HepG2 (cell line): ENCODE data around the gene TOP2A. TPM values are rescaled to one million over a fixed set of nuclear protein-coding genes. Genes with fewer than 3 reads are reported as not detected.

Experiments used
- ARID2 ChIP-seq: sonication (generic); formaldehyde crosslinking; IDR thresholded peaks from 2 replicates; pipeline ENCODE4 v1.8.1; 2022; ENCODE audit warnings: mild to moderate bottlenecking, missing genetic modification reagents, borderline replicate concordance
- CBX2 ChIP-seq, 2 experiments: fragments of 200-600 bp in 1 of 2; sonication (generic); formaldehyde crosslinking in 1 of 2; IDR thresholded peaks; 2 replicates each; pipeline versions ENCODE4 v1.7.0 to v1.8.1; 2018 to 2022; ENCODE audit warnings: low read depth in 2 of 2, low read length in 1 of 2, mild to moderate bottlenecking in 1 of 2, missing genetic modification reagents in 1 of 2
- CHD2 ChIP-seq: IDR thresholded peaks from 2 replicates; pipeline ENCODE4 v1.6.1; 2011; ENCODE audit warnings: low read depth, low read length, improper control_type of control experiment
- HOXA7 ChIP-seq: sonication (generic); formaldehyde crosslinking; IDR thresholded peaks from 2 replicates; pipeline ENCODE4 v1.8.1; 2022; ENCODE audit warnings: mild to moderate bottlenecking, missing genetic modification reagents, moderate library complexity
- KMT2A ChIP-seq: sonication (generic); formaldehyde crosslinking; IDR thresholded peaks from 2 replicates; pipeline ENCODE4 v1.4.0; 2020; ENCODE audit warnings: missing genetic modification reagents
- LCORL ChIP-seq, 2 experiments: fragments of 450-650 bp in 1 of 2; sonication (generic) in 1 of 2; formaldehyde crosslinking in 1 of 2; IDR thresholded peaks; 2 replicates each; pipeline versions ENCODE4 v1.5.0 to v1.6.1; 2017 to 2020; ENCODE audit warnings: antibody characterized with exemption in 1 of 2, missing genetic modification reagents in 1 of 2
- MEIS1 ChIP-seq: sonication (generic); formaldehyde crosslinking; IDR thresholded peaks from 2 replicates; pipeline ENCODE4 v1.9.0; 2021; ENCODE audit warnings: mild to moderate bottlenecking, missing genetic modification reagents, moderate library complexity, borderline replicate concordance
- NCOA2 ChIP-seq: sonication (generic); formaldehyde crosslinking; IDR thresholded peaks from 2 replicates; pipeline ENCODE4 v1.8.0; 2022; ENCODE audit warnings: inconsistent platforms
- NFE2 ChIP-seq: sonication (generic); formaldehyde crosslinking; IDR thresholded peaks from 2 replicates; pipeline ENCODE4 v1.4.0; 2020; ENCODE audit warnings: missing genetic modification reagents
- PPARG ChIP-seq: conservative IDR thresholded peaks from 2 replicates; pipeline ENCODE4 v1.6.1; 2016; ENCODE audit warnings: missing biosample characterization, missing genetic modification reagents
- SOX5 ChIP-seq: IDR thresholded peaks from 2 replicates; pipeline ENCODE4 v1.6.1; 2016; ENCODE audit warnings: borderline replicate concordance
- STAT5B ChIP-seq: sonication (generic); formaldehyde crosslinking; IDR thresholded peaks from 2 replicates; pipeline ENCODE4 v1.4.0; 2020; ENCODE audit warnings: missing genetic modification reagents
- TAF1 ChIP-seq: sonication (generic); formaldehyde crosslinking; IDR thresholded peaks from 2 replicates; pipeline ENCODE4 v1.4.0; 2020; ENCODE audit warnings: missing genetic modification reagents
- TRIM24 ChIP-seq: sonication (generic); formaldehyde crosslinking; IDR thresholded peaks from 2 replicates; pipeline ENCODE4 v1.8.0; 2022; ENCODE audit warnings: mild to moderate bottlenecking, missing genetic modification reagents
- ZFP36L1 ChIP-seq: sonication (generic); formaldehyde crosslinking; IDR thresholded peaks from 2 replicates; pipeline ENCODE4 v1.8.0; 2022; ENCODE audit warnings: mild to moderate bottlenecking, missing genetic modification reagents, moderate library complexity
- ZFP36L2 ChIP-seq: sonication (generic); formaldehyde crosslinking; IDR thresholded peaks from 2 replicates; pipeline ENCODE4 v1.4.0; 2020; ENCODE audit warnings: missing genetic modification reagents
- ZNF207 ChIP-seq: fragments of 450-650 bp; IDR thresholded peaks from 2 replicates; pipeline ENCODE4 v1.6.1; 2016; ENCODE audit warnings: antibody characterized with exemption, borderline replicate concordance
- ZNF232 ChIP-seq: sonication (generic); formaldehyde crosslinking; IDR thresholded peaks from 2 replicates; pipeline ENCODE4 v1.4.0; 2020; ENCODE audit warnings: missing genetic modification reagents, borderline replicate concordance
- ZNF253 ChIP-seq: sonication (generic); formaldehyde crosslinking; IDR thresholded peaks from 2 replicates; pipeline ENCODE4 v1.8.0; 2022; ENCODE audit warnings: mild to moderate bottlenecking, missing genetic modification reagents, borderline replicate concordance
- ZNF501 ChIP-seq: sonication (generic); formaldehyde crosslinking; IDR thresholded peaks from 2 replicates; pipeline ENCODE4 v1.5.1; 2020; ENCODE audit warnings: mild to moderate bottlenecking, moderate library complexity, missing genetic modification reagents
- ZNF672 ChIP-seq: sonication (generic); formaldehyde crosslinking; IDR thresholded peaks from 2 replicates; pipeline ENCODE4 v1.8.1; 2022; ENCODE audit warnings: missing genetic modification reagents
- ZNF883 ChIP-seq: sonication (generic); formaldehyde crosslinking; IDR thresholded peaks from 2 replicates; pipeline ENCODE4 v1.5.1; 2020; ENCODE audit warnings: mild to moderate bottlenecking, missing genetic modification reagents; ENCODE audit errors: not compliant biosample characterization
- polyA plus RNA-seq, 8 experiments: library from polyadenylated mRNA; depleted of rRNA in 3 of 8; stranded (reverse) in 7 of 8; unstranded in 1 of 8; fragments of >200 nt; fragmentation: Illumina TruSeq in 4 of 8; extraction: Trizol in 4 of 8; gene quantifications; 2 replicates each; pipeline versions ENCODE4 v1.2.1 to v1.2.3, GENCODE V29; 2011 to 2016; ENCODE audit warnings: low read depth in 4 of 8, missing spikeins in 1 of 8, mixed read lengths in 1 of 8; ENCODE audit not compliant: insufficient read depth in 1 of 8
- total RNA-seq, 5 experiments: library from RNA; depleted of rRNA; stranded (reverse); fragments of >200 nt; fragmentation: Illumina TruSeq; extraction: Trizol; gene quantifications; 2 replicates each; pipeline ENCODE4 v1.2.3, GENCODE V29; 2016; ENCODE audit warnings: low read depth in 1 of 5
- TF ChIP-seq, protein P1 (sequence below): sonication (generic); formaldehyde crosslinking; IDR thresholded peaks from 2 replicates; pipeline ENCODE4 v1.5.0; 2020; ENCODE audit warnings: mild to moderate bottlenecking, missing genetic modification reagents
- TF ChIP-seq, protein P2 (sequence below): sonication (generic); formaldehyde crosslinking; conservative IDR thresholded peaks from 2 replicates; pipeline ENCODE4 v1.4.0; 2020; ENCODE audit warnings: missing genetic modification reagents
- TF ChIP-seq, protein P3 (sequence below): sonication (generic); formaldehyde crosslinking; IDR thresholded peaks from 2 replicates; pipeline ENCODE4 v1.4.0; 2020; ENCODE audit warnings: mild to moderate bottlenecking, missing genetic modification reagents
- TF ChIP-seq, protein P4 (sequence below): sonication (generic); formaldehyde crosslinking; IDR thresholded peaks from 2 replicates; pipeline ENCODE4 v1.8.1; 2023; ENCODE audit warnings: mild to moderate bottlenecking, inconsistent platforms, moderate library complexity, missing genetic modification reagents, borderline replicate concordance

TOP2A gene
- total and polyA plus RNA-seq, 2 of the 13 experiments (the other 11 are each of a cell fraction or from before 2014, with no cell fraction given), result 108 to 327 TPM

DNA sequence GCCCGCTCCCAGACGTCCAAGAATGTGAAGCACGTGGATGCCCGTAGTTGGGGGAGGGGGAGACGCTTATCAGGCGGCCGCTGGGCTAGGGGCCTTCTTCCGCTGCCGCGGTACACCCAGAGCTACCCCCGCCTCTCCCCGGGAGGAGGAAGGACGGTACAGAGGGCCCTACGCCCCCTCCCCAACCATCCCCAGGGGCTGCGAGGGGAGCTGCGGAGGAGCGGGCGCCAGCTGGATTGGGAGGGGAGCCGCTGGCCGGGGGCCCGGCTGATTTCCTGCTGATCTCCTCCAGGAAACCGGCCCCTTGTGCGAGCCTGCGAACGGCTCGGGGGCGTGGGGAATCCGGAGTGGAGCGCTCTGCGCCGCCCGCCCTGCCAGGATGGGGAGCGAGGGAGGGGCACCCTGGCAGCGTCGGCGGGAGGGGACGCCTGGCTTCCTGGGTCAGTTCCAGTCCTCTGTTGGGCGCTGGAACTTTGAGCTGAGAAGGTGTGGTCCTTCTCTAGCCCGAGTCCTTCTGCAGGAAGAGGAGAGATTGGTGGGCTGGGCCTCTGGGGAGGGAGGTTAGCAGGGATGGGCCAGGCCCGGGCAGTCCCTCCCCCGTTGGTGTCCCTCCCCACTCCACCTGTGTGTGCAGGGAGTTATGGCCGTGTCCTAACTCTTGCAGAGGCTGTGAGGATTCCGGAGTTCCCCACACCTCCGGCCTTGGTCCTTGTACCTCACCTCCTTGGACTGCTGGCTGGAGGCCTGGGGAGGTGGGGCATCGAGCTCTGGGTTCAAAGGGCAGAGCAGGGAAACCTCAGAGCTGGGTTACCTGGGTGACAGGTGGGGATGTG is 72.3 kb downstream of the TOP2A start (continued):
- TF ChIP-seq ZNF207, result no peak
- TF ChIP-seq CHD2, result no peak
- peak; percentile 75 for TF ChIP-seq ZNF501 (CRISPR knock-in tag)
- no peak for TF ChIP-seq LCORL (IDR thresholded peaks at IDR 0.05)
- peak; percentile 81 for TF ChIP-seq LCORL (CRISPR knock-in tag; IDR thresholded peaks at IDR 0.05)
- peak; percentile 16; the same call in 1 of the 2 replicates for TF ChIP-seq ZNF232 (CRISPR knock-in tag)
- TF ChIP-seq, protein P1, sequence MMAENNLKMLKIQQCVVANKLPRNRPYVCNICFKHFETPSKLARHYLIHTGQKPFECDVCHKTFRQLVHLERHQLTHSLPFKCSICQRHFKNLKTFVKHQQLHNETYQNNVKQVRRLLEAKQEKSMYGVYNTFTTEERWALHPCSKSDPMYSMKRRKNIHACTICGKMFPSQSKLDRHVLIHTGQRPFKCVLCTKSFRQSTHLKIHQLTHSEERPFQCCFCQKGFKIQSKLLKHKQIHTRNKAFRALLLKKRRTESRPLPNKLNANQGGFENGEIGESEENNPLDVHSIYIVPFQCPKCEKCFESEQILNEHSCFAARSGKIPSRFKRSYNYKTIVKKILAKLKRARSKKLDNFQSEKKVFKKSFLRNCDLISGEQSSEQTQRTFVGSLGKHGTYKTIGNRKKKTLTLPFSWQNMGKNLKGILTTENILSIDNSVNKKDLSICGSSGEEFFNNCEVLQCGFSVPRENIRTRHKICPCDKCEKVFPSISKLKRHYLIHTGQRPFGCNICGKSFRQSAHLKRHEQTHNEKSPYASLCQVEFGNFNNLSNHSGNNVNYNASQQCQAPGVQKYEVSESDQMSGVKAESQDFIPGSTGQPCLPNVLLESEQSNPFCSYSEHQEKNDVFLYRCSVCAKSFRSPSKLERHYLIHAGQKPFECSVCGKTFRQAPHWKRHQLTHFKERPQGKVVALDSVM (CRISPR knock-in tag), result peak; percentile 40; the same call in 1 of the 2 replicates
- no peak for TF ChIP-seq ZFP36L2 (CRISPR knock-in tag)
- TF ChIP-seq, protein P2, sequence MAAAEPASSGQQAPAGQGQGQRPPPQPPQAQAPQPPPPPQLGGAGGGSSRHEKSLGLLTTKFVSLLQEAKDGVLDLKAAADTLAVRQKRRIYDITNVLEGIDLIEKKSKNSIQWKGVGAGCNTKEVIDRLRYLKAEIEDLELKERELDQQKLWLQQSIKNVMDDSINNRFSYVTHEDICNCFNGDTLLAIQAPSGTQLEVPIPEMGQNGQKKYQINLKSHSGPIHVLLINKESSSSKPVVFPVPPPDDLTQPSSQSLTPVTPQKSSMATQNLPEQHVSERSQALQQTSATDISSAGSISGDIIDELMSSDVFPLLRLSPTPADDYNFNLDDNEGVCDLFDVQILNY (CRISPR knock-in tag), result 0 out of 2 replicates have a peak, but pooled peaks have one; percentile 11
- no peak for TF ChIP-seq TRIM24 (CRISPR knock-in tag)
- TF ChIP-seq KMT2A, result peak; percentile 75
- TF ChIP-seq STAT5B (CRISPR knock-in tag), result no peak
- TF ChIP-seq ZNF672 (CRISPR knock-in tag), result no peak
- TF ChIP-seq ZFP36L1 (CRISPR knock-in tag), result no peak
- TF ChIP-seq SOX5 (CRISPR knock-in tag), result peak; percentile 46; the same call in 1 of the 2 replicates
- TF ChIP-seq TAF1 (CRISPR knock-in tag), result peak; percentile 55; the same call in 1 of the 2 replicates
- peak; percentile 75 for TF ChIP-seq MEIS1 (CRISPR knock-in tag)
- no peak for TF ChIP-seq PPARG
- TF ChIP-seq ZNF253 (CRISPR knock-in tag), result no peak
- TF ChIP-seq, protein P3, sequence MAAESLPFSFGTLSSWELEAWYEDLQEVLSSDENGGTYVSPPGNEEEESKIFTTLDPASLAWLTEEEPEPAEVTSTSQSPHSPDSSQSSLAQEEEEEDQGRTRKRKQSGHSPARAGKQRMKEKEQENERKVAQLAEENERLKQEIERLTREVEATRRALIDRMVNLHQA, result no peak
- peak; percentile 38 for TF ChIP-seq NCOA2 (CRISPR knock-in tag)
- TF ChIP-seq CBX2 (IDR thresholded peaks at IDR 0.05; ENCODE audit: low read depth, low read length), result no peak
- TF ChIP-seq CBX2 (CRISPR knock-in tag; IDR thresholded peaks at IDR 0.05; ENCODE audit: low read depth), result no peak
- peak; percentile 65 for TF ChIP-seq ZNF883 (CRISPR knock-in tag)
- TF ChIP-seq HOXA7 (CRISPR knock-in tag), result no peak
- TF ChIP-seq NFE2, result no peak
- no peak; the same call in 1 of the 2 replicates for TF ChIP-seq ARID2
- TF ChIP-seq, protein P4, sequence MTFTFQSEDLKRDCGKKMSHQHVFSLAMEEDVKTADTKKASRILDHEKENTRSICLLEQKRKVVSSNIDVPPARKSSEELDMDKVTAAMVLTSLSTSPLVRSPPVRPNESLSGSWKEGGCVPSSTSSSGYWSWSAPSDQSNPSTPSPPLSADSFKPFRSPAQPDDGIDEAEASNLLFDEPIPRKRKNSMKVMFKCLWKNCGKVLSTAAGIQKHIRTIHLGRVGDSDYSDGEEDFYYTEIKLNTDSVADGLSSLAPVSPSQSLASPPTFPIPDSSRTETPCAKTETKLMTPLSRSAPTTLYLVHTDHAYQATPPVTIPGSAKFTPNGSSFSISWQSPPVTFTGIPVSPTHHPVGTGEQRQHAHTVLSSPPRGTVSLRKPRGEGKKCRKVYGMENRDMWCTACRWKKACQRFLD (CRISPR knock-in tag), result peak; percentile 46; the same call in 1 of the 2 replicates
